Measurements from ENCODE around the gene PLPP1. TPM values are rescaled to one million over a fixed set of nuclear protein-coding genes. Genes with fewer than 3 reads are reported as not detected.

PLPP1 gene
- total and polyA plus RNA-seq, 2 of the 13 experiments (the other 11 are each of a cell fraction or from before 2014, with no cell fraction given) = 7.3 to 12.1 TPM

DNA sequence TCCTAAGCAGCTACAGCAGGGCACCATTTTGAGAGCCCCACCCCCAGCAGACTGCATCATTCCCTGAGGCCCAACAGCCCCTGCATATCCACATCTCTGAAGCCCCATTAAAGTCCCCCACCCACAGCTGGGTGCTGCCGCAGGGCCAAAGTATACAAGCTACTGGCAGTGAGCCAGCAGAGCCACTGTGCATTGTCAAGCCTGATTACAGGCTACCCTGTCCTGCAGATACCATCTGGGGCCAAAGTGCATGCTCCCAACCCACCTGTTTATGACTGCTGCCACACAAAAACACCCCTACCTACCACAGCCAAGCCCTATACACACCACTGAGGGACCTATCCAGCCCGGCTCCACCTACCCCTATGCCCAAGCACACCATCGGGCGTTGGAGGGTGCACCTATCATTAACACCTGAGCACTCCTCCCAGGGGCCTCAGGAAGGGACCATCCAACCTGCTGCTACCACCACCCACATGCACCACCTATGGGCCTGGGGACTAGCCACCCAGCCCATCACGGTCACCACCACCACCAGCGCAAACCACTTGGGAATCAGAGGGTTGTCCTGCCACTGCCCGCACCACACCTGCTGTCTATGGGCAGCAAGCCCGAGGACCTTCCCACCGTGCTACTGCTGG, 105.0 kb downstream of the PLPP1 start (continued):
- TF ChIP-seq ZFP62 (CRISPR knock-in tag; IDR thresholded peaks at IDR 0.05) (no peak), IRX3 (CRISPR knock-in tag; IDR thresholded peaks at IDR 0.05; ENCODE audit: borderline replicate concordance, low read depth) (no peak), ZNF543 (CRISPR knock-in tag; IDR thresholded peaks at IDR 0.05) (no peak), ZNF570 (CRISPR knock-in tag; IDR thresholded peaks at IDR 0.05; ENCODE audit: borderline replicate concordance) (no peak), HNRNPK (IDR thresholded peaks at IDR 0.05; ENCODE audit: low read depth, low read length, poor library complexity, severe bottlenecking) (no peak), ISL2 (CRISPR knock-in tag; IDR thresholded peaks at IDR 0.05) (peak; percentile 61; the same call in 1 of the 2 replicates), MED13 (CRISPR knock-in tag; IDR thresholded peaks at IDR 0.05) (no peak), ZMAT3 (CRISPR knock-in tag; conservative IDR thresholded peaks at IDR 0.05) (no peak), FOXJ3 (CRISPR knock-in tag; IDR thresholded peaks at IDR 0.05; ENCODE audit: borderline replicate concordance) (no peak), HNRNPLL (IDR thresholded peaks at IDR 0.05; ENCODE audit: low read depth, low read length, poor library complexity, severe bottlenecking) (no peak), ZNF839 (CRISPR knock-in tag; IDR thresholded peaks at IDR 0.05; ENCODE audit: borderline replicate concordance) (no peak), MAF1 (CRISPR knock-in tag; IDR thresholded peaks at IDR 0.05; ENCODE audit: borderline replicate concordance) (no peak), TOPORS (CRISPR knock-in tag; IDR thresholded peaks at IDR 0.05) (no peak), KLF9 (CRISPR knock-in tag; IDR thresholded peaks at IDR 0.05; ENCODE audit: low read depth) (no peak)
- TF ChIP-seq, protein P1, sequence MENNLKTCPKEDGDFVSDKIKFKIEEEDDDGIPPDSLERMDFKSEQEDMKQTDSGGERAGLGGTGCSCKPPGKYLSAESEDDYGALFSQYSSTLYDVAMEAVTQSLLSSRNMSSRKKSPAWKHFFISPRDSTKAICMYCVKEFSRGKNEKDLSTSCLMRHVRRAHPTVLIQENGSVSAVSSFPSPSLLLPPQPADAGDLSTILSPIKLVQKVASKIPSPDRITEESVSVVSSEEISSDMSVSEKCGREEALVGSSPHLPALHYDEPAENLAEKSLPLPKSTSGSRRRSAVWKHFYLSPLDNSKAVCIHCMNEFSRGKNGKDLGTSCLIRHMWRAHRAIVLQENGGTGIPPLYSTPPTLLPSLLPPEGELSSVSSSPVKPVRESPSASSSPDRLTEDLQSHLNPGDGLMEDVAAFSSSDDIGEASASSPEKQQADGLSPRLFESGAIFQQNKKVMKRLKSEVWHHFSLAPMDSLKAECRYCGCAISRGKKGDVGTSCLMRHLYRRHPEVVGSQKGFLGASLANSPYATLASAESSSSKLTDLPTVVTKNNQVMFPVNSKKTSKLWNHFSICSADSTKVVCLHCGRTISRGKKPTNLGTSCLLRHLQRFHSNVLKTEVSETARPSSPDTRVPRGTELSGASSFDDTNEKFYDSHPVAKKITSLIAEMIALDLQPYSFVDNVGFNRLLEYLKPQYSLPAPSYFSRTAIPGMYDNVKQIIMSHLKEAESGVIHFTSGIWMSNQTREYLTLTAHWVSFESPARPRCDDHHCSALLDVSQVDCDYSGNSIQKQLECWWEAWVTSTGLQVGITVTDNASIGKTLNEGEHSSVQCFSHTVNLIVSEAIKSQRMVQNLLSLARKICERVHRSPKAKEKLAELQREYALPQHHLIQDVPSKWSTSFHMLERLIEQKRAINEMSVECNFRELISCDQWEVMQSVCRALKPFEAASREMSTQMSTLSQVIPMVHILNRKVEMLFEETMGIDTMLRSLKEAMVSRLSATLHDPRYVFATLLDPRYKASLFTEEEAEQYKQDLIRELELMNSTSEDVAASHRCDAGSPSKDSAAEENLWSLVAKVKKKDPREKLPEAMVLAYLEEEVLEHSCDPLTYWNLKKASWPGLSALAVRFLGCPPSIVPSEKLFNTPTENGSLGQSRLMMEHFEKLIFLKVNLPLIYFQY (CRISPR knock-in tag; IDR thresholded peaks at IDR 0.05; ENCODE audit: borderline replicate concordance) = no peak
- TF ChIP-seq, protein P2, sequence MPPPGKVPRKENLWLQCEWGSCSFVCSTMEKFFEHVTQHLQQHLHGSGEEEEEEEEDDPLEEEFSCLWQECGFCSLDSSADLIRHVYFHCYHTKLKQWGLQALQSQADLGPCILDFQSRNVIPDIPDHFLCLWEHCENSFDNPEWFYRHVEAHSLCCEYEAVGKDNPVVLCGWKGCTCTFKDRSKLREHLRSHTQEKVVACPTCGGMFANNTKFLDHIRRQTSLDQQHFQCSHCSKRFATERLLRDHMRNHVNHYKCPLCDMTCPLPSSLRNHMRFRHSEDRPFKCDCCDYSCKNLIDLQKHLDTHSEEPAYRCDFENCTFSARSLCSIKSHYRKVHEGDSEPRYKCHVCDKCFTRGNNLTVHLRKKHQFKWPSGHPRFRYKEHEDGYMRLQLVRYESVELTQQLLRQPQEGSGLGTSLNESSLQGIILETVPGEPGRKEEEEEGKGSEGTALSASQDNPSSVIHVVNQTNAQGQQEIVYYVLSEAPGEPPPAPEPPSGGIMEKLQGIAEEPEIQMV (CRISPR knock-in tag; IDR thresholded peaks at IDR 0.05; ENCODE audit: low read depth) = no peak
- TF ChIP-seq, protein P3, sequence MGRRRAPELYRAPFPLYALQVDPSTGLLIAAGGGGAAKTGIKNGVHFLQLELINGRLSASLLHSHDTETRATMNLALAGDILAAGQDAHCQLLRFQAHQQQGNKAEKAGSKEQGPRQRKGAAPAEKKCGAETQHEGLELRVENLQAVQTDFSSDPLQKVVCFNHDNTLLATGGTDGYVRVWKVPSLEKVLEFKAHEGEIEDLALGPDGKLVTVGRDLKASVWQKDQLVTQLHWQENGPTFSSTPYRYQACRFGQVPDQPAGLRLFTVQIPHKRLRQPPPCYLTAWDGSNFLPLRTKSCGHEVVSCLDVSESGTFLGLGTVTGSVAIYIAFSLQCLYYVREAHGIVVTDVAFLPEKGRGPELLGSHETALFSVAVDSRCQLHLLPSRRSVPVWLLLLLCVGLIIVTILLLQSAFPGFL (CRISPR knock-in tag; IDR thresholded peaks at IDR 0.05) = no peak
- TF ChIP-seq, protein P4, sequence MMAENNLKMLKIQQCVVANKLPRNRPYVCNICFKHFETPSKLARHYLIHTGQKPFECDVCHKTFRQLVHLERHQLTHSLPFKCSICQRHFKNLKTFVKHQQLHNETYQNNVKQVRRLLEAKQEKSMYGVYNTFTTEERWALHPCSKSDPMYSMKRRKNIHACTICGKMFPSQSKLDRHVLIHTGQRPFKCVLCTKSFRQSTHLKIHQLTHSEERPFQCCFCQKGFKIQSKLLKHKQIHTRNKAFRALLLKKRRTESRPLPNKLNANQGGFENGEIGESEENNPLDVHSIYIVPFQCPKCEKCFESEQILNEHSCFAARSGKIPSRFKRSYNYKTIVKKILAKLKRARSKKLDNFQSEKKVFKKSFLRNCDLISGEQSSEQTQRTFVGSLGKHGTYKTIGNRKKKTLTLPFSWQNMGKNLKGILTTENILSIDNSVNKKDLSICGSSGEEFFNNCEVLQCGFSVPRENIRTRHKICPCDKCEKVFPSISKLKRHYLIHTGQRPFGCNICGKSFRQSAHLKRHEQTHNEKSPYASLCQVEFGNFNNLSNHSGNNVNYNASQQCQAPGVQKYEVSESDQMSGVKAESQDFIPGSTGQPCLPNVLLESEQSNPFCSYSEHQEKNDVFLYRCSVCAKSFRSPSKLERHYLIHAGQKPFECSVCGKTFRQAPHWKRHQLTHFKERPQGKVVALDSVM (CRISPR knock-in tag; IDR thresholded peaks at IDR 0.05) = no peak
- TF ChIP-seq, protein P5, sequence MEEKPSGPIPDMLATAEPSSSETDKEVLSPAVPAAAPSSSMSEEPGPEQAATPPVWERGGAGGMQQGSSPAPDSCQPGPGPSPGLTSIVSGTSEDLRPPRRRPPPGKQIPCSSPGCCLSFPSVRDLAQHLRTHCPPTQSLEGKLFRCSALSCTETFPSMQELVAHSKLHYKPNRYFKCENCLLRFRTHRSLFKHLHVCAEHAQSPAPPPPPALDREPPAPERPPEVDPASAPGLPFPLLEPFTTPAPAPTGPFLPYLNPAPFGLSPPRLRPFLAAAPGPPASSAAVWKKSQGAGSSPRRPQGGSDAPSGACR (CRISPR knock-in tag; IDR thresholded peaks at IDR 0.05) = no peak
- TF ChIP-seq, protein P6, sequence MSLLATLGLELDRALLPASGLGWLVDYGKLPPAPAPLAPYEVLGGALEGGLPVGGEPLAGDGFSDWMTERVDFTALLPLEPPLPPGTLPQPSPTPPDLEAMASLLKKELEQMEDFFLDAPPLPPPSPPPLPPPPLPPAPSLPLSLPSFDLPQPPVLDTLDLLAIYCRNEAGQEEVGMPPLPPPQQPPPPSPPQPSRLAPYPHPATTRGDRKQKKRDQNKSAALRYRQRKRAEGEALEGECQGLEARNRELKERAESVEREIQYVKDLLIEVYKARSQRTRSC (CRISPR knock-in tag; IDR thresholded peaks at IDR 0.05; ENCODE audit: low read depth) = no peak

All from HepG2 (cell line).